Measurements from ENCODE around the gene RHOV.

The RHOV gene

GRCh38 chr15:40904552-40905201, 30.6 kb upstream of the RHOV start:
- no peak for DNase-seq

GRCh38 chr15:40902605-40903561, 28.8 kb upstream of the RHOV start:
- DNase-seq = peak in 22 of 51 donors; percentile 6 to 52 (median 26)

GRCh38 chr15:40901053-40901443, 27.0 kb upstream of the RHOV start:
- no peak for DNase-seq

DNA sequence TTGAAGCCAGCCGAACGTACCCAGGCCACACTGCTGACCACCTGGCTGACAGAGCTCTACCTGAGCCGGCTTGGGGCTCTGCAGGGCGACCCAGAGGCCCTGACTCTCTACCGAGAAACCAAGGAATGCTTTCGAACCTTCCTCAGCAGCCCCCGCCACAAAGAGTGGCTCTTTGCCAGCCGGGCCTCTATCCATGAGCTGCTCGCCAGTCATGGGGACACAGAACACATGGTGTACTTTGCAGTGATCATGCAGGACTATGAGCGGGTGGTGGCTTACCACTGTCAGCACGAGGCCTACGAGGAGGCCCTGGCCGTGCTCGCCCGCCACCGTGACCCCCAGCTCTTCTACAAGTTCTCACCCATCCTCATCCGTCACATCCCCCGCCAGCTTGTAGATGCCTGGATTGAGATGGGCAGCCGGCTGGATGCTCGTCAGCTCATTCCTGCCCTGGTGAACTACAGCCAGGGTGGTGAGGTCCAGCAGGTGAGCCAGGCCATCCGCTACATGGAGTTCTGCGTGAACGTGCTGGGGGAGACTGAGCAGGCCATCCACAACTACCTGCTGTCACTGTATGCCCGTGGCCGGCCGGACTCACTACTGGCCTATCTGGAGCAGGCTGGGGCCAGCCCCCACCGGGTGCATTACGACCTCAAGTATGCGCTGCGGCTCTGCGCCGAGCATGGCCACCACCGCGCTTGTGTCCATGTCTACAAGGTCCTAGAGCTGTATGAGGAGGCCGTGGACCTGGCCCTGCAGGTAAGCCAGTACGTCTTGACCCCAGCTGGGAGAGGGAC, 26.4 kb upstream of the RHOV start:
- DNase-seq = no peak

DNA sequence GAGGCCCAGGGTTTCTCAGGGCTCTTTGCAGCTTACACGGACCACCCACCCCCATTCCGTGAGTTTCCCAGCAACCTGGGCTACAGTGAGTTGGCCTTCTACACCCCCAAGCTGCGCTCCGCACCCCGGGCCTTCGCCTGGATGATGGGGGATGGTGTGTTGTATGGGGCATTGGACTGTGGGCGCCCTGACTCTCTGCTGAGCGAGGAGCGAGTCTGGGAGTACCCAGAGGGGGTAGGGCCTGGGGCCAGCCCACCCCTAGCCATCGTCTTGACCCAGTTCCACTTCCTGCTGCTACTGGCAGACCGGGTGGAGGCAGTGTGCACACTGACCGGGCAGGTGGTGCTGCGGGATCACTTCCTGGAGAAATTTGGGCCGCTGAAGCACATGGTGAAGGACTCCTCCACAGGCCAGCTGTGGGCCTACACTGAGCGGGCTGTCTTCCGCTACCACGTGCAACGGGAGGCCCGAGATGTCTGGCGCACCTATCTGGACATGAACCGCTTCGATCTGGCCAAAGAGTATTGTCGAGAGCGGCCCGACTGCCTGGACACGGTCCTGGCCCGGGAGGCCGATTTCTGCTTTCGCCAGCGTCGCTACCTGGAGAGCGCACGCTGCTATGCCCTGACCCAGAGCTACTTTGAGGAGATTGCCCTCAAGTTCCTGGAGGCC, 25.6 kb upstream of the RHOV start:
- no peak for DNase-seq

DNA sequence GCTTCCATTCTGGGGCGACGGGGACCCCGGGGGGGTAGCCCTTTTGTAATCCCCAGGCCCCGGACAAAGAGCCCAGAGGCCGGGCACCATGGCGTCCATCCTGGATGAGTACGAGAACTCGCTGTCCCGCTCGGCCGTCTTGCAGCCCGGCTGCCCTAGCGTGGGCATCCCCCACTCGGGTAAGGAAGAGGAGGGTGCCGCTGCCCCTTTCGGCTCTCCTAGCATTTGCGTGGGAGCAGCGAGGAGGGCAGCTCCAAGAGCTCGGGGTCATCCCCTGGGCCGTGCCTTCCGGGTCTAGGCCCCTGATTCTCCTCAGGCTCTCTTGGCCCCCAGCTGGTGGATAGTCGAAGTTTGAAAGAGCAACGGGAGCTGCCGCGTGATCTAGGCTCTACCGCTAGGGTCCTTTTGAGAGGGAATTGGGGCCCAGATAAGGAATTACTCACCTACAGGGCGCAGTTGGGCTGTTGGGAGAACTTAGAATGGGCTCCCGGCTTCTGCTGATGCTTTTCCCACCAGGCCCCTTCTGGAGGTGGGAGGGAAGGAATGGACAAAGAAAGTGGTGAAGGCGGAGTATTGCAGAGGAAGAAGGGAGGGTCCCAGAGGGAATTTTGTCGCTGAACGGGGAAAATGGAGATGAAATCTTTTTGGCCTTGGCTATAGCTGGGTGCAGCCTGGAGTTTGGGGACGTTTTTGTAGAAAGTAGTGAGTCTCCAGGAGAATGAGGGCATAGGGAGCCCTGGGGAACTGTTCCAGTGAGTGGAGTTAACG, 20.8 kb upstream of the RHOV start:
- peak in 18 of 51 donors; percentile 24 to 67 (median 51) for DNase-seq

GRCh38 chr15:40893733-40894680, 20.0 kb upstream of the RHOV start, which contains the start of gene VPS18:
Gene VPS18 (plus strand): TSS chr15:40894450. CDS start chr15:40894769, 319 bp downstream.
- peak; percentile 88 to 99 (median 97) for DNase-seq

- DNase-seq = peak in 1 of 51 donors; percentile 25
Measured at GRCh38 chr15:40893019-40893670, 19.1 kb upstream of the RHOV start.

GRCh38 chr15:40892447-40893012, 18.5 kb upstream of the RHOV start:
- DNase-seq = no peak

GRCh38 chr15:40891810-40892446, 17.9 kb upstream of the RHOV start:
- peak in 19 of 51 donors; percentile 4 to 44 (median 17) for DNase-seq

GRCh38 chr15:40891138-40891537, 17.1 kb upstream of the RHOV start:
- DNase-seq = no peak

- DNase-seq = no peak
Measured at GRCh38 chr15:40889112-40889511, 15.1 kb upstream of the RHOV start.

DNA sequence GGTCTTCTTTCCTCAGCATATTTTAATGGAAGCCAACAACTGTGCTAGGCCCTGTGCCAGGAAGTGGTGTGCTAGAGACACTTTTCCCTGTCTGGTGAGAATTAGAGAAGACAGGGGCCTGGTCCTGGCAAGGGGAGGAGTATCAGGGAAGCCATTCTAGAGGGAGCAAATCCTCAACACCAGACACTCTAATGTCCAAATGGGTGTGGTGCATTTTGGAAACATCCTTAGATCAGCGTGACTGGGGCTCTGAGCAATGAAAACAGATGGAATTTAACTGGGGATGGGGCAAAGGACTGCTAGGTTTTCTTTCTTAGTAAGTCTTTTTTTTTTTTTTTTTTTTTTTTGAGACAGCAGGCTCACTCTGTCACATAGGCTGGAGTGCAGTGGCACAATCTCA, 12.6 kb upstream of the RHOV start:
- no peak for DNase-seq

DNA sequence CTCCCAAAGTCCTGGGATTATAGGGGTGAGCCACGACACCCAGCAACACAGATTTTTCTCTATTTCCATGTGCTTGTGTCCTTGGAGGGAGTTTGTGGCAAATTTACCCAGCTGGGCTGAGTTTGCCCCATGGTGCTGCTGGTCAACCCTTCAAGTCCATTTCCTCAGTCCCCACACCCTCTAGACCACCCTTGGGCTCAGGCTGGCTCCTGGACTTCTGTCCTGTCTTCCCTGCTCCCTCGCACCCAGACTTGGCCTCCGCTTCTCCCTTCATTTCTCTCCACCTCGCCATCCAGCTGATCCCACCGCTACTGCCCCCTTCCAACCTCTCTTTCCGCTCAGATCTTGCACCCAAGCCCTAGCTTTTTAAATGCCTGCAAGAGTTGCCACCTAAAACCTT, 7.3 kb upstream of the RHOV start:
- DNase-seq = no peak

- no peak for DNase-seq
Measured at GRCh38 chr15:40879609-40880008, 5.6 kb upstream of the RHOV start.

DNA sequence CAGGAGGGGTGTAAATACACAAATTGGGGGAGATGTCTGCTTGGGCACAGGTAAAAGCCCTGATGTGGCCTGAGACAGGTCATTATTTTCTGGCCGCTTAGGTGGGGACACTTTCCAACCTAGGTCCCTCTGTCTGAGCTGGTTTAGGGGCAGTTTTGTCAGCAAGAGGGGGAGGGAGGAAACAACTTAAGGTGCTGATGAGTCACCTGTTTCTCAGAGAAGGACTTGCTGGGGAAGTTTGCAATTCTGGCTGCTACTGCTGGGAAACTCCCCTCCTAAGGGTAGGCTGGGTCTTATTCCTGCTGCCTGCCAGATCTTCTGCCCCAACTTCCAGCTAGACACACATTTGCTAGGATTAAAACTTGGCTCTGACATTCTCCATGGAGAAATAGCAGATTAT, 4.8 kb upstream of the RHOV start:
- no peak for DNase-seq

DNA sequence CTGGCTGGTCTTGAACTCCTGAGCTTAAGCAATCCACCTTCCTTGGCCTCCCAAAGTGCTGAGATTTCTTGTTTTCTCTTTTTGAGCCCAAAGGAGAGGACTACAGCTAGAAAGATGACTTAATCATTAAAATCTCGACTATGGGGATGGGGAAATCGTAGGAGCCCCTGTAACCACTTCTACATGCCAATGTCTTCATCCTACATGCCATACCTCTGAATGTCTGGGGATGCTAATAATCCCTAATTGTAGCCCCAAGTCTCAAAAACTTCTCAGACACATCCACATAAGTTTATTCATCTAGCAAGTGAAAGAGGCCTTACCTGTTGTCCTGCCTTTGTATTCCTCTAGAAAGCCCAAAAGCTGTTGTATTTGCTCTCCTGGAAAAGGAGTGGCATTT, 3.7 kb upstream of the RHOV start:
- DNase-seq = no peak

Measured in hypothalamus (tissue), 51 donors.